Astrocyte (in vitro differentiated cells and primary cell): ENCODE results near the gene DPP8. TPM values are rescaled to one million over a fixed set of nuclear protein-coding genes. Genes with fewer than 3 reads are reported as not detected.

Experiments
- DNase-seq: peaks from one replicate; pipeline ENCODE4 v3.0.0-alpha.2; 2010; ENCODE audit warnings: low read depth
- FAIRE-seq: peaks from 2 replicates; lab custom pipeline; 2011; peaks lifted over from hg19 to GRCh38; lab: Jason Lieb, UNC
- H2AFZ ChIP-seq: 2 replicates; pipeline ENCODE4 v1.6.0; 2012; ENCODE audit warnings: low read depth, low read length, inconsistent platforms
- H3K27ac ChIP-seq: 2 replicates; pipeline ENCODE4 v1.5.1; 2011; ENCODE audit warnings: low read depth, low read length, inconsistent platforms
- H3K27me3 ChIP-seq: 2 replicates; pipeline ENCODE4 v1.6.0; 2011; ENCODE audit warnings: low read length, inconsistent platforms; ENCODE audit not compliant: insufficient read depth
- H3K36me3 ChIP-seq: 2 replicates; pipeline ENCODE4 v1.5.1; 2011; ENCODE audit warnings: low read length, inconsistent platforms; ENCODE audit not compliant: insufficient read depth
- H3K4me1 ChIP-seq: 2 replicates; pipeline ENCODE4 v1.5.1; 2011; ENCODE audit warnings: low read length, inconsistent platforms; ENCODE audit not compliant: insufficient read depth
- H3K4me2 ChIP-seq: 2 replicates; pipeline ENCODE4 v1.6.0; 2012; ENCODE audit warnings: low read length, inconsistent platforms
- H3K4me3 ChIP-seq: 2 replicates; pipeline ENCODE4 v1.5.1; 2011; ENCODE audit warnings: low read depth, mild to moderate bottlenecking, low read length, inconsistent platforms; ENCODE audit not compliant: insufficient read depth
- H3K79me2 ChIP-seq: 2 replicates; pipeline ENCODE4 v1.6.0; 2012; ENCODE audit warnings: mild to moderate bottlenecking, low read length, inconsistent platforms; ENCODE audit not compliant: insufficient read depth
- H3K9ac ChIP-seq: 2 replicates; pipeline ENCODE4 v1.6.0; 2012; ENCODE audit warnings: mild to moderate bottlenecking, low read length, inconsistent platforms
- H3K9me3 ChIP-seq: 2 replicates; pipeline ENCODE4 v1.5.1; 2012; ENCODE audit warnings: low read depth, mild to moderate bottlenecking, low read length, inconsistent platforms; ENCODE audit not compliant: insufficient read depth
- H4K20me1 ChIP-seq: 2 replicates; pipeline ENCODE4 v1.6.0; 2012; ENCODE audit warnings: low read length, inconsistent platforms; ENCODE audit not compliant: insufficient read depth
- H3K27ac Mint-ChIP-seq: one replicate; pipeline ENCODE4 v1.8.0; 2021; ENCODE audit warnings: mild to moderate bottlenecking, mixed read lengths; ENCODE audit not compliant: unreplicated experiment
- H3K27me3 Mint-ChIP-seq: one replicate; pipeline ENCODE4 v1.8.0; 2021; ENCODE audit warnings: low read depth, mixed read lengths; ENCODE audit not compliant: unreplicated experiment
- H3K36me3 Mint-ChIP-seq: one replicate; pipeline ENCODE4 v1.8.0; 2021; ENCODE audit warnings: low read depth, mixed read lengths; ENCODE audit not compliant: unreplicated experiment
- H3K4me1 Mint-ChIP-seq: one replicate; pipeline ENCODE4 v1.8.0; 2021; ENCODE audit warnings: low read depth, mixed read lengths; ENCODE audit not compliant: unreplicated experiment
- H3K4me3 Mint-ChIP-seq: one replicate; pipeline ENCODE4 v1.8.0; 2021; ENCODE audit warnings: mild to moderate bottlenecking, moderate library complexity, mixed read lengths; ENCODE audit not compliant: unreplicated experiment
- H3K9me3 Mint-ChIP-seq: one replicate; pipeline ENCODE4 v1.8.0; 2021; ENCODE audit warnings: mild to moderate bottlenecking, mixed read lengths; ENCODE audit not compliant: unreplicated experiment
- EZH2 ChIP-seq: IDR thresholded peaks from 2 replicates; pipeline ENCODE4 v1.6.1; 2012; ENCODE audit warnings: mild to moderate bottlenecking, low read length, inconsistent platforms; ENCODE audit not compliant: insufficient read depth
- total RNA-seq: library from RNA; stranded (reverse); gene quantifications from 2 replicates; pipeline ENCODE4 v1.2.1, GENCODE V29; 2021
- TF ChIP-seq, protein P1 (sequence below): IDR thresholded peaks from 2 replicates; pipeline ENCODE4 v1.5.1; 2011; ENCODE audit warnings: low read depth, mild to moderate bottlenecking, inconsistent platforms, low read length, moderate library complexity; ENCODE audit not compliant: insufficient read depth

The DPP8 gene
- total RNA-seq, 1 donor from 2014 or later, result 29.5 TPM

DNA sequence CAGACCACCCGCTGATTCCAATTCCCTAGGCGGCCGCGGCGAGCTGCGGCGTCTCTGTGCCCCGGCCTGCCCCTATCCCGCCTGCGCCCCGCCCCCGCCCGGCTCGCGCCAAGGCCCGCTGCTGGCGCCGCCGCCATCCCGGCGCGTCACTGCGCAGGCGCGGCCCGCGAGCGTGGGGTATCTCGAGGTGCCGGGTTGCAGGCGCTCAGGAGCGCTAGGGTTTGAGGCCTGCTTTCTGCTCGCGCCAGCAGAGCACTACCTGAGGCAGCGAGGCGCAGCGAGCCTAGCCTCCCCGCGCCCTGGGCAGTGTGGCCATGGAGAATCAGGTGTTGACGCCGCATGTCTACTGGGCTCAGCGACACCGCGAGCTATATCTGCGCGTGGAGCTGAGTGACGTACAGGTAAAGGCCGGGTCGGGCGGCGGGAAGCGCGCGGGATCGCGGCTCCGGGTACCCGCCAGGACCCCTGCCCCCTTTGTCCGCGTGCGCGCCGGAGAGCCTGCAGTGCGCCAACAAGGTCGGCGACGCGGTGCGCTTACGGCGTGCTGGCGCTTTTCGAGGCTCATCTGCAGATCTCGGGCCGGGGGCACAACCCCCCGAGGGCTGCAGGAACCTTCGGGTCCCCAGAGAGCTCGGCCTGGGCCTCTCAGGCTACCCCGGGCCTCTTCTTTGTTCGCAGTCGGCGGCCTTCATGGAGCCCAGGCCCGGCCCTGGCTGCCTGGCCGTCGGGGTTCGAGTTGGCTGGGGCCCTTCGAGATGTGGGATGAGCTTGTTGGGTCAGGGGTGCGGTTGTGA, 13.0 kb upstream of the DPP8 start, which contains the start of gene HACD3:
Gene HACD3, plus strand, starts transcription at position 146 of the 794 bp plus-strand sequence. Its CDS starts 169 bp downstream, at position 315.
- no peaks in the 10 kb centered on the region for H3K36me3 Mint-ChIP-seq
- H2AFZ ChIP-seq, result peak within 1 kb of the TSS; percentile 100

GRCh38 chr15:65529762-65530317, 12.4 kb upstream of the DPP8 start:
- TF ChIP-seq EZH2, result no peak
- TF ChIP-seq, protein P1, sequence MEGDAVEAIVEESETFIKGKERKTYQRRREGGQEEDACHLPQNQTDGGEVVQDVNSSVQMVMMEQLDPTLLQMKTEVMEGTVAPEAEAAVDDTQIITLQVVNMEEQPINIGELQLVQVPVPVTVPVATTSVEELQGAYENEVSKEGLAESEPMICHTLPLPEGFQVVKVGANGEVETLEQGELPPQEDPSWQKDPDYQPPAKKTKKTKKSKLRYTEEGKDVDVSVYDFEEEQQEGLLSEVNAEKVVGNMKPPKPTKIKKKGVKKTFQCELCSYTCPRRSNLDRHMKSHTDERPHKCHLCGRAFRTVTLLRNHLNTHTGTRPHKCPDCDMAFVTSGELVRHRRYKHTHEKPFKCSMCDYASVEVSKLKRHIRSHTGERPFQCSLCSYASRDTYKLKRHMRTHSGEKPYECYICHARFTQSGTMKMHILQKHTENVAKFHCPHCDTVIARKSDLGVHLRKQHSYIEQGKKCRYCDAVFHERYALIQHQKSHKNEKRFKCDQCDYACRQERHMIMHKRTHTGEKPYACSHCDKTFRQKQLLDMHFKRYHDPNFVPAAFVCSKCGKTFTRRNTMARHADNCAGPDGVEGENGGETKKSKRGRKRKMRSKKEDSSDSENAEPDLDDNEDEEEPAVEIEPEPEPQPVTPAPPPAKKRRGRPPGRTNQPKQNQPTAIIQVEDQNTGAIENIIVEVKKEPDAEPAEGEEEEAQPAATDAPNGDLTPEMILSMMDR, result no peak
- no peaks in the 10 kb centered on the region for H3K27me3 ChIP-seq
- peak overlapping the region; percentile 88 for H3K4me3 ChIP-seq
- peak overlapping the region; percentile 83 for H3K4me3 Mint-ChIP-seq
- peak overlapping the region; percentile 96 for H3K4me2 ChIP-seq
- no peaks in the 10 kb centered on the region for H3K36me3 Mint-ChIP-seq
- no peaks in the 10 kb centered on the region for H3K9me3 ChIP-seq
- FAIRE-seq, result no peak
- peak overlapping the region; percentile 56 for H3K27ac Mint-ChIP-seq
- peaks cover 25% of the 10 kb centered on the region for H3K4me1 Mint-ChIP-seq
- H3K79me2 ChIP-seq, result peaks cover 48% of the 10 kb centered on the region
- no peak overlapping the region for H3K27ac ChIP-seq
- peak overlapping the region; percentile 89 for H3K9ac ChIP-seq
- no peaks in the 10 kb centered on the region for H3K9me3 Mint-ChIP-seq
- peak overlapping the region; percentile 100 for H2AFZ ChIP-seq
- DNase-seq, result no peak
- H3K4me1 ChIP-seq, result peaks cover 14% of the 10 kb centered on the region
- no peaks in the 10 kb centered on the region for H3K27me3 Mint-ChIP-seq
- no peaks in the 10 kb centered on the region for H3K36me3 ChIP-seq
- peaks cover 30% of the 10 kb centered on the region for H4K20me1 ChIP-seq

More for the DNA sequence above, 13.0 kb upstream of the DPP8 start, which contains the start of gene HACD3:
- TF ChIP-seq EZH2, result no peak
- TF ChIP-seq, protein P1, result no peak
- FAIRE-seq (no peak), DNase-seq (peak; percentile 47)
- Histone ChIP-seq H3K4me3 (peak within 1 kb of the TSS; percentile 88), H3K27me3 (no peaks in the 10 kb centered on the region), H3K79me2 (peaks cover 55% of the 10 kb centered on the region), H3K9ac (peak within 1 kb of the TSS; percentile 89), H3K4me2 (peak within 1 kb of the TSS; percentile 96), H3K27ac (peak within 1 kb of the TSS; percentile 59), H3K4me1 (peaks cover 14% of the 10 kb centered on the region), H3K9me3 (no peaks in the 10 kb centered on the region), H4K20me1 (peaks cover 36% of the 10 kb centered on the region), H3K36me3 (peaks cover 3% of the 10 kb centered on the region)
- Mint-ChIP-seq H3K4me1 (peaks cover 31% of the 10 kb centered on the region), H3K27ac (peak within 1 kb of the TSS; percentile 58), H3K9me3 (no peaks in the 10 kb centered on the region), H3K4me3 (peak within 1 kb of the TSS; percentile 89), H3K27me3 (no peaks in the 10 kb centered on the region)
